GM21390 (cell line): Measurements from ENCODE around the gene CDCA8.
A peak's percentile ranks its signal among the peaks of the same experiment; 100 is the strongest.

Experiments
- ATAC-seq: cut with Tn5 transposase; IDR thresholded peaks from one replicate; pipeline ENCODE4 v1.9.1; 2021; ENCODE audit not compliant: unreplicated experiment

CDCA8 gene

DNA sequence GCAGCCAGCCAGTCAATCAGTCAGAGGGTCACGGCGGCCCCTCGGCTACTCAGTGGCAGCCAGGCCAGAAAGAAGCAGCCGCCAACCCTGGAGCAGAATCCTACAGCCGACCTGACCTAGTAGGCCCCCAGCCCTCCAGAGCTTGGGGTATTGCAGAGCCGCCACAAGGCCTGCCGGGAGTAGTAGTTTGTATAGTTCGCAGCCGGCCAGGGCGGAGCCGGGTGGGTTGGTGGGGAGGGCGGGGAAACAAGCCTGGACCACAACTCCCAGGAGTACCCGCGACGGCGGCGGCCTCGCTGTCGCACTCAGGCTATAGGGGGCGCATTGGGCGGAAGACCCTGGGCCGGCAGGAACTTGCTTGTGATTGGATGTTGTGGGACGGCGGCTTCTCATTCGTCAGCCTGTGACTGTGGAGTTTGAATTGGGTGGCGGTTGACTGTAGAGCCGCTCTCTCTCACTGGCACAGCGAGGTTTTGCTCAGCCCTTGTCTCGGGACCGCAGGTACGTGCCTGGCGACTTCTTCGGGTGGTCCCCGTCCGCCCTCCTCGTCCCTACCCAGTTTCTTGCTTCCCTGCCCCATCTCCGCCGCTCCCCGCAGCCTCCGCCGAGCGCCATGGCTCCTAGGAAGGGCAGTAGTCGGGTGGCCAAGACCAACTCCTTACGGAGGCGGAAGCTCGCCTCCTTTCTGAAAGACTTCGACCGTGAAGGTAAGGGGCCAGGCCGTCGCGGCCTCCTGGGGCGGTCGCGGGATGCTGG, at the start of gene CDCA8:
TSS of gene CDCA8 (plus strand) at position 439 of the 756 bp plus-strand sequence. CDS start at position 614, 175 bp downstream.
- peak; percentile 76 for ATAC-seq

DNA sequence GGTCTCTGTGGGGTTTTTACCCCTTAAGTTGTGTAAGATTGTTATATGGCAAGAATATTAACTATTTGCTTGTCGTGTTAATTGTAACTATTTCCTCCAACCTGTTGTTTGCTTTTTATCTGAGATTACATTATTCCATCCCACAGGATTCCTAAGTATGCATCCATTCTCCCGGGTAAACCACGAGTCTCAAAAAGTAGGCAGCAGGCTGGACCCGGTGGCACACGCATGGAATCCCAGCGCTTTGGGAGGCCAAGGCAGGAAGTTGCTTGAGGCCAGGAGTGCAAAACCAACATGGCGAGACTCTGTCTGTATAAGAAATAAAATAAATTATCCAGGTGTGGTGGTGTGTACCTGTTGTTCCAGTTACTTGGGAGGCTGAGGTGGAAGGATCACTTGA, 45.0 kb upstream of the CDCA8 start:
- ATAC-seq, result no peak

DNA sequence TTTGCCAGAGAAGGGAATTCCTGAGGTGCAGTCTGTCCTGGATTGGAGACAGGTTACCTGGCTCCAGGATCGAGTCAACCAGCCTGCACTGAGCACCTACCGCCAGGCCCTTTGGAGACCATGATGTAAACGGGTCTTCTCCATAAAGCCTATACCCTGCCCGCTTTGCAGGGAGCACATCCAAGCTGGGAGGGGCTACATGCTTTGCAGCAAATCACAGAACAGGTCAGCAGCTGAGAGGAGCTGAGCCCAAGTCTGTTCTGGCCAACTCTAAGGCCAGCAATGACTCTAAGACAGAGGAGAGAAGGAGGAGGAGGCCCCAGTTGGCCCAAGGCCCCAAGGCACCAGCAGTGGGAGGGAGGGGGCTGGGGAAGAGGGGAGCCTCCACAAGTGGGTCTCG, 42.1 kb upstream of the CDCA8 start:
- ATAC-seq, result no peak

DNA sequence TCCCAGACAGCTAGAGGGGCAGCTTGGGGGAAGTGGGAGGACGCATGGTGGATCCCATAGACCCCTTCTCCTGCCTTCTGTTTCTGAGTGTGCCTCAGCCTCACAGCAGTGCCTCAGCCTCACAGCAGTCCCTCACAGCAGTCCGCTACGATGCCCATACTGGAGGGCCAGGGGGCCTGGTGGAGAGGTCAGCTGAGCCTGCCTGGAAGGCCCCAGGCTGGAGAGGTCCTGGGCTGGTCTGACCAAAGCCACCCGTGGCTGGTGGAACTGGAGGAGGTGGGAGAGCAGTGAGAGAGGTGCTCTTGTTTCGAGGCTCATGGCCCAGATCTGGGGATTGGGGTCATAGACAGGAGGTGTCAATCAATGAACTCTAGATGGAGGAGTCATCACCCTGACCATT, 41.6 kb upstream of the CDCA8 start:
- ATAC-seq, result no peak

DNA sequence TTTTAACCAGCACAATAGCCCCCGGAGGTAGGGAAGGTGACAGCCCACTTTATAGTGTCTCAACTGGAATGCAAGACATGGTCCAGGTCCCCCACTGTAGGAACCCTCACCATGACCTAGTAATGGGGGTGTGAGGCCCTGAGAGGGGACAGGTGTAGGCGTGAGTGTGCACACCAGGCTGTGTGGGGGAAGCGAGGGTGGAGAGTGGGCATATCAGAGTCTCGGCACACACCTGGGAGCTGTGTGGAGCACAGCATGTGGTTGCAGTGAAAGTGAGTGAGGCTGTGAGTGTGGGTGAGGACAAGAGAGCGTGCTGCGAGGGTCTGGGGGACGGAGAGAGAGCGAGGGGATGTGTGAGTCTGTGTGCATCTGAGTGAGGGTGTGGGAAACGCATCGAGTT, 40.5 kb upstream of the CDCA8 start:
- ATAC-seq, result no peak

DNA sequence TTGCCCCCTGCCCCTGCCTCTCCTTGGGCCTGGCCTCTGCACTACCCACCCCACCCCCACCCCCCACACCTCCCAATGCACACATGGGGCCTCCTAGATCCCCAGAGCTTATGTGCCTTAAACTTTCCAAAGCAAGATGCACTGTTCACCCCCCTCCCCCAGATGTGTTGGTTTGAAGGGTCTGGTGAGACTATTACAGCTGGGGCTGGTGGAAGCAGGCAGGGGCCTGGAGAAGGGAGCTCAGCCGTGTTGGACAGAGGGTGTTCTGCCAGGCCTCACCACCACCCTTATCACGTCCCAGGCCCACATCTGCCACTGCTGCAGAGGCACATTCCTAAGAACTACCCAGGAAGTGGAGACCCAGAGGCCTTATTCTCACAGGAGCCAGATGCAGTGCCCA, 39.3 kb upstream of the CDCA8 start:
- no peak for ATAC-seq

DNA sequence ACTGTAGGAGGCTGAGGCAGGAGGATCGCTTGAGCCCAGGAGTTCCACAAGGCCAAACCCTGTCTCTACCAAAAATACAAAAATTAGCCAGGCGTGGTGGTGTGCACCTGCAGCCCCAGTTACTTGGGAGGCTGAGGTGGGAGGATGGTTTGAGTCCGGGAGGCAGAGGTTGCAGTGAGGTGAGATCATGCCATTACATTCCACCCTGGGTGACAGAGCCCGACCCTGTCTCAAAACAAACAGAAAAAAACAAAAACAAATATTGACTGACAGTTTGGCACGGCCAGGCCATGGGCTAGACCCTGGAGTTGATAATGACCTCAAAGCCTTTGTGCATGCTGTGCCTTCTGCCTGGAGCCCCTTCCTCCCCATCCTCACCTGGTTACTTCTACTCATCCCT, 38.4 kb upstream of the CDCA8 start:
- no peak for ATAC-seq

DNA sequence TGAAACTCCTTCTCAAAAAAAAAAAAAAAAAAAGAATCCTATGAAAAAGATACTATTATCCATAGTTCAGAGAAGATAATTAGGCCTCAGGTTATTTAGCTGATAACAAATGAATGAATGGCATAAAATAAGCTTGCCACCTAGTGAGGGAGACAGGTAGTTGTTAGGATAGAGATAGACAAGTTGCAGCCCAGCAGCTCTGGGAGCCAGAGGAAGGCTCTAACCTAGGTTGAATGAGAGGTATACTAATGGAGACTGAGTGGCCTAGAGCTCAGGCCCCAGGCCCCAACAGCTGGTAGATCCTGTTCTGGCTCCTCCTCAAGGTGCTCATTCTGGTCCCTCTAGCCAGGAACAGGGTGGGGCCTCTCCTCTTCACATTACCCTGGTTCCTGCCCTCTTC, 37.0 kb upstream of the CDCA8 start:
- no peak for ATAC-seq

DNA sequence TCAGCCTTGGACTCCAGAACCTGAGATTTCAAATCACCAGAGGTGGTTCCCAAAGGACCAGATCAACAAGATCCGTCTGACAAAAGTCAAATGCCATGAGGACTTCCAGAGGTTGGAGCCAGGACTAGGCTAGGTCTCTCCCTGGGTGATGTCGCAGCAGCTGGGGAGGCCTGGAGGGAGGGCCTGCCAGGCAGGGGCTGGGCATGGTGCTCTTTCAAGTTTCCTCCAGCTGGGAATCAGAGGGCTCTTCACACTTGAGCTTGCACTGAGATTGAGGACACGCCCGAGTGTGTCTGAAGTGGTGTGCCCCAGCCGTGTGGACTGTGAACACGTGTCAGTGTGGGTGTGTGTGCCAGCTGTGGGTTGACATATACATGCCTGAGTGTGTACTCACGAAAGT, 36.3 kb upstream of the CDCA8 start:
- no peak for ATAC-seq

DNA sequence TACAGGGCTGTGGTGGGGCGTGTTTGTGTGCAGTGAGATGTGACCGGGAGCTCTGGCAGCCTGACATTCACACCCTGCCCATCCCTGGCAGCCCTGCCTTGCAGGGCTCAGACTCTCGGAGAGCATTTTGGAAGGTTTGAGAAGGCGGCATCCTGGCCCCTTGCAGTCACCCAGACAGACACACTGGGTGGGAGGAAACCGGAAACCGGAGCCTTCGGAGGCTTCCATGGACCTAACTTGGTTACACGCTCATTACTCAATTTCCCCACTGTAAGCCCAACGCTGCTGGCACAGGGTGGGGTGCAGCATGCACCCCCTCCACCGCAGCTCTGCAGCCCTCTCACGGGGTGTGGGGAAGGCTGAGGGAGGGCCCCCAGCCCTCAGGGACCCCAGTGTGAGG, 35.4 kb upstream of the CDCA8 start:
- no peak for ATAC-seq

DNA sequence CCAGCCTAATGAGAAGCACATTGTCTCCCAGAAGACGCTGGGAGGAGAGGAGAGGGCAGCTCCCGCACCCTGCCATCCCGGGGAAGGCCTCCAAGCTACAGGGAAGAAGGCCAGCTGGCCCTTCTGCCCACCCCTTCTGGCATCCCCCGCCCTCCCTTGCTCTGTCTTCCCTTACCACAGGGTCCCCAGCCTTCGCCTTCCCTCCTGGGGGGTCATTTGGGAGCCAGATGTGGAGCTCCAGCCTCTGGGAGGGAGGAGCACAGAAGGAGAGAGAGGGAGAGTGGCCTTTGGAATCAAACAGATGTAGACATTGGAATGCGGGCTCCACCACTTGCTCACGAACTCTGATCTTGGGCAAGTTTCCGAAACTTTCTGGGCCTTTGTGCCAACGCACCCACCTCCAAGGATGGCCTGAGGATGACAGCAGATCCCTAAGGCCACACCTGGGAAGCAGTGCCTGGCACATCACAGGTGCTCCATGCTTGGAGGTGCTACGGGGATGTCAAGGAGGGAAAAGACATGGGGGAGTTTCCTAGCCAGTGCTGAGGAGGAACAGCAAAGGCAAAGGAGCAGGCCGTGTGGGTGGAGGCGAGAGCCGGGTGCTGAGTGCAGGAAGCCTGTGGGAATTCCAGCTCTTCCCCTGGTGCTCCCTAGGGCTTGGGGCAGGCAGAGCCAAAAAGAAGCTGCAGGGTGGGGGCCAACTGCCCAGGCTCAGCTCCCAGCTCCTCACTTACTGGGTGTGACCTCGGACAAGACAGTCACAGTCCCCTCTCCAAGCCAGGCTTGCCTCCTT, 34.5 kb upstream of the CDCA8 start:
- ATAC-seq, result no peak

DNA sequence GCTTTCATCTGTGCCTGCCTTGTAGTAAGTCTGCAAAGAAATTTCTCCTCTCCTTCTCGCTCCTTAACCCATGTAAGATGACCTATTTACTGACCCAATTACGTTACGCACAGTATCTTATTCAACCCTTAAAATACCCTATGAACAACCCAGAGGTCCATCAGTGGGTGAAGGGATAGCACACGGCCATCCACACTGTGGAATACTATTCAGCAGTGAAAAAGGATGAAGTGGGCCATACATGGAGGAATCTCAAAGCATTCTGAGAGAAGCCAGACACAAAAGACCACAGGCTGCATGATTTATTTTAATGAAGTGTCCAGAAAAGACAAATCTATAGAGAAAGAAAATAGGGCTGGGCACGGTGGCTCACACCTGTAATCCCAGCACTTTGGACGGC, 33.8 kb upstream of the CDCA8 start:
- ATAC-seq, result no peak

DNA sequence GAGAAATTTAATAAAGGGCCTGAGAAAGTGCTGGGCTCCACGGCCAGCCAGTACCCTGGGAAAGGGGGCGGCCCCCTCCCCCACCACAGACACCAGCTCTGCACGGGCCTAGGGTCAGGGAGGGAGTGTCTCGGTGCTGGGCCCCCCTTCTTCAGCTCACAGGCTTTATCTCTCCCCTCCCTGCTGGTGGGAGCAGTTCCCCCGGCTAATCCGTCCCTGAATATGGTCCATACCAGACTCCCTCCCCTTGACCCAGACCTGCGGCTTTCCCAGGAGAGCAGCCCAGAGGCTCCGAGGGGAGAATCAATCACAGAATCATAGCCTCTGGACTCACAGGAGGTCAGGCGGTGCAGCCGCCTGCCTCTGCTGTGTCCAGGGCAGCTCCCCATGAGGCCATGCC, 31.7 kb upstream of the CDCA8 start:
- ATAC-seq, result no peak

DNA sequence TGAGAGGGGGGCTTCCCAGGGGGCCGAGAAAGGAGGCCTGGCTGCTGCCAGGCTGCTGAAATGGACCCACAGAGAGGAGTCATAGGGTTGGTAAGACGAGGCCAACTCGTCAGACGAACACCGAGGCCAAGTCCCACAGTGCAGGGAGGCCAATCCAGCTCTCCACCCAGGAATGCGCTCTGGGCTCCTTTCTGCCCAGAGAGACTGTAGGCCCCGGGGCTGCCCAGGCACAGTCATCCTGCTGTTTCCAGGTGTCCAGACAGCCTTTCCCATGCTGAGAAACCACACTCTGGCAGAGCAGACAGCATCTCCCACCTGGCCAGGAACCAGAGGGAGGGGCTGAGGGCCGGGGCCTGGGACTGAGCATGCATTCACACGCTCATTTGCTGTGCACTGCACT, 30.9 kb upstream of the CDCA8 start:
- ATAC-seq, result no peak

DNA sequence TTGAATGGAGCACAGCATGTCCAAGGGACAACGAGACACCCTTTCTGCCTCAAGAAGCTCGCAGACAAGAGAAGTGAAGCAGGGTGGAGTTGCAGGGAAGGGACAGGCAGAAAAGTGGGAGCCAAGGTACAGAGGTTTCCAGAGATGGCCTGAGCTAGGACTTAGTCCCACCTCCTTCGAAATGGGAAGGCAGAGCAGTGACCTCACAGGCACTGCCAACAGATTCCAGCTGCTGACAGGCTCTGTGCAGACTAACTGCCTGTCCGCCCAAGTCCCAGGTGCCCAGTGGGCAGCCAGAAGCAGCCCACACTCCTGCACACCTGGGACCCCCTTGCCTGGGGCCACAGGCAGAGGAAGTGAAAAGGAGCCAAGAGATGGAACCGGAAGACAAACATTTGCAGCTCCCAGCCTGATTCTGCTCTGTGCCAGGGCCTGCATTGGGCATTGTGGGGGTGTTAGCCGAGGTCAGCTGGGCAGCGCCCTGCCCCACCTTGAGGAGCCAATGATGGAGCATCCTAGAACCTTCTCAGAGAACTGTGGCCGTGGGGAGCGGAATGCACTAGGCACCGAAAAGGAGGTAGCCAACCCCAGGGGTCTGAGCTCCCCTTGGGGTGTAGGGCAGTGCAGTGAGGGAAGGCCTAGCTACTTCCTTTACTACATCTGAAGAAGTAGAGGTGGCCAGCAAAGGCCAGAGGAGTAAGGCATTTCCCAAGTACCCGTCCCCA, 30.1 kb upstream of the CDCA8 start:
- ATAC-seq, result no peak

DNA sequence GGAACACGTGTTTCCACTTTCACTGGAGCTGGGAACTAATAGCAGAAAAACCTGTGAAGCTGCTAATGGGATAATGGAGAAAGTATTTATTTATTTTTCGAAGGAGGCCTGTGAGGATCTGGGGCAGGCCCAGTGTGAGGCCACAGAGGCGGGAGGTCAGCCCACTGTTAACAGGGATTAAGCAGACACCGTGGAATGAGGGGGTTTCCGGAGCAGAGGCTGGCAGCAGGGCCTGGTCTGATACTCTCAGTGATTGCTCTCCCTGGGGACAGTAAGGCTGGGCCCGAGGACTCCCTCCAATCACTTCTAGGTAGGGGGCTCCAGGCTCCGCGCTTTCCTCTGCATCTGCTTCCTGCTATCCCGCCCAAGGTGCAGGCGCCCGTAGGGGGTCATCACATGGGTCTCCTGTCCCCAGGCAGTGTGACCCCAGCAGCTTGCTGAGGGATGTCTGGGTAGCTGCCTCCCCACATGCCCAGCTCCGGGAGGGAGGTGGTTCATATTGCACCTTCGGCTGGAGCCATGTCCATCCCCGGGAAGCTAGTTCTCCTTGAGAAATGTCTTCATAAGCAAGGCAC, 28.8 kb upstream of the CDCA8 start:
- ATAC-seq, result no peak

DNA sequence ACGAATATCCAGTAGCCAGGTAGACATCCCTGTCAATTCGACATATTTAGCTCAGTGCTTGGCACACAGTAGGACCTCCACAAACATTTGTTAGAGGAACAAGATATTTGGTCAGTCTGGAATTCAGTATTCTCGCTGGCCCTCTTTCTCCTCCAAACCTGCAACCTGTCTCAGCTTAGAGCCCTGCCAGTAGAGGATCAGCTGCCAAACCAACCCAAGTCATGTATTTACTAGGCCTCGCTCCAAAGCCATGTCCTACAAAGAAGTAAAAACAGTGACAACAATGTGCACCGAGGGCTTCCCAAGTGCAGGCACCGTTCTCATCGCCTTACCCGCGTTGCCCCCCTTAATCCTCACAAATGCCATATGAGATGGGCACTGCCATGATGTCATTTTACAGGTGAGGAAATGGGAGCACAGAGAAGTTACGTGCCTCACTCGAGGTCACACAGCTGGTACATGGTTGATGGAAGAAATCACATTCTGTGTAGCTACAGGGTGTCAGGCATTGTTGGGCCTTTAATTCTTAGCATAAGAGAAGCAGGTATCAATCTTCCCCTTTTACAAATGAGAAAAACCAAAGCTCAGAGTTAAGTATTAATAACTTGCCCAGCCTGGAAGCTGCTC, 26.0 kb upstream of the CDCA8 start:
- ATAC-seq, result no peak

DNA sequence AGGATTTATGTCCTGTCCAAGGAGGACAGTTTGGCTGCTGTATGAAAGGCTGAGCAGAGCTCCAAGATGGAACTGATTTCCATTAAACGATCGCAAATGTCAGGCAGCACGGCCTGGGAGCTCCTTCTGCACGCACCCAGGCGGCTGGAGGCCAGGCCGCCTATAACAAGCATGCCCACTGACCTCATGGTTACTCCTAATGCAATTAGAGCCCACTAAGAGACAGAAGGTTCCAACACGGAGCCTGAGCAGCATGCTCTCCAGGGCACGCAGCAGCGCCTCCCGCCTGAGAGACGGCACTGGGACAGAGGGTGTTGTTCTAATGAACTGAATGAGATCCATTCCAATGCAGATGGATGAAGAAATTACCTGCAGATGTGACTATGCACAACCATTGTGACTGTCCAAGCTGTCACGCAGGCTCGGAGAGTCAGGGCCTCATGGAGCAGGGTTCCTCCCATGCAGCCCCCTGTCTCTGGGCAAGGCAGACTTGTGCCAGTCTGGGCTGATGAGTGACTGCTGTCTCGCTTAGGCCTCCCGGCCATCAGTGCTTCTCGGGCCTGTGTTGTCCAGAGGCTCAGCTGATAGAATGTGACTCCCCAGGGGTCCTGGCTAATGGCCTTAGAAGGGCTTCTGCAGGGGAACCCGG, 25.2 kb upstream of the CDCA8 start:
- no peak for ATAC-seq

DNA sequence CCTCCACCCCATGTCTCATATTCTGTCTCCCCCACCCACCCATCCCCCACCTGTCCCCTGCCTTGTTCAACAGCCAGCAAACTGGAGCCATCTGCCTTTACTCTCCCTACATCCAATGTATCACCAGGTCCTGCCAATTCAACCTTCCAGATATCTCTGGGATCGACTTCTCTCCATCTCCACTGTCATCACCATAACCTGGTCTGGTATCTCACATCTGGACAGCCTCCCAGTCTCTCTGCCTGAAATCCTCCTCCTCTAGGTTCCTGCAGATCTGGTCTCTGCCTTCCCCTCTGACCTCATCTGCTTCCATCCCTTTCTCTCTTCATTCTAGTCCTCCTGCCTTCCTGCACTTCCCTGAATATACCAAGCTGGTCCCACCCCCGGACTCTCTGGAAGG, 22.2 kb upstream of the CDCA8 start:
- no peak for ATAC-seq

DNA sequence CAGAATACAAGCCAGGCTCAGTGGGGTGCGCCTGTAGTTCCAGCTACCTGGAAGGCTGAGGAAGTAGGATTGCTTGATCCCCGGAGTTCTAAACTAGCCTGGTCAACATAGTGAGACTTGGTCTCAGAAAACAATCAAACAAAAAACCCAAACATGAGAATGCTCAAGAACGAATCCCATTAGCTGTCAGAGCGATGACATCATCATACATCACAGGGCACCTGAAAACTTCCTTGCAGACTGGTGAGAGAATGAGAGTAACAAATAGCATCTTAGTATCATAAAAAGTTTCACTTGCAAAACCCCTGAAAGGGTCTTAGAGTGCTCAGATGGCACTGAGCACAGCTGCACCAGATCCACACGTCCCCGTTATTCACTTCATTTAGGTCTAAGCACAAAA, 21.1 kb upstream of the CDCA8 start:
- no peak for ATAC-seq
